SH-SY5Y (cell line): ENCODE data around the gene IL18.

Experiments used
- GATA2 ChIP-seq: IDR thresholded peaks from 2 replicates; pipeline ENCODE4 v1.6.1; 2011; ENCODE audit warnings: mild to moderate bottlenecking, low read depth, low read length
- GATA3 ChIP-seq: IDR thresholded peaks from 2 replicates; pipeline ENCODE4 v1.6.1; 2011; ENCODE audit warnings: low read depth, mild to moderate bottlenecking, low read length, moderate library complexity

IL18 gene

DNA sequence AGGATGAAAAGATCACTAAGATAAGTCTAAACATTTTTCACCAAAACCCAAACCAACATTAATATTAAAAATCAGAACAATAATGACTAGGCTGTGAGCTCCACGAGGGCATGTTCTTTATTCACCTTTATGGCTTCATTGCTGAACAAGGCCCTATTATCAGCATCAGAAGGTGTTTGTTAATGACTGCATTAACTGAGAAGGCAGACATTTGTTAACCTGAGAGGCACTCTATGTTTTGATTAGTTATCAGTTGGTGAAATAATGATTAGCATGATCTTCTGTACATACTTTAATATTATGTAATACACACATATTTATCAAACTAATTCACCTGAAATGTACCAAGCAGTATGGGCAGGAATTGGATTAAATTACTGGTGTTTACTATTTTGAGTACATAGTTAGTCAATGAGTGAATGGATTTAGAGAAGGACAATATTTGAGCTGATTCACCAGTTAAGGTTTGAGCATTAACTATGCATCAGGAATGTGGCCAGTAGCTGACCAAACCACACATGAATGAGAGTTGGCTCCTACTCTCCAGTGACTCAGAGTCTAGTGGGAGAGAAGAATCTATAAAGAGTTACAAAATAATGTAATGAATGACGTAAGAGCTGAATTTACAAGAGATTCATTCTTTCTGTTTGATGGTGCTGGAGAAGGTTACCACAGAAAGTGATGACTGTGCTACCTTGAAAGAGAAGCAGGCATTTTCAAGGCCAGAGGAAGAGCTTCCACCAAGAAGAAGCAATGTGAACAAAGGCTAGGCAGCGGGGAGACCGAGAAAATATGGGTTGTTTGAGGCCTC, 6.7 kb downstream of the IL18 start:
- no peak for TF ChIP-seq GATA2
- no peak for TF ChIP-seq GATA3

DNA sequence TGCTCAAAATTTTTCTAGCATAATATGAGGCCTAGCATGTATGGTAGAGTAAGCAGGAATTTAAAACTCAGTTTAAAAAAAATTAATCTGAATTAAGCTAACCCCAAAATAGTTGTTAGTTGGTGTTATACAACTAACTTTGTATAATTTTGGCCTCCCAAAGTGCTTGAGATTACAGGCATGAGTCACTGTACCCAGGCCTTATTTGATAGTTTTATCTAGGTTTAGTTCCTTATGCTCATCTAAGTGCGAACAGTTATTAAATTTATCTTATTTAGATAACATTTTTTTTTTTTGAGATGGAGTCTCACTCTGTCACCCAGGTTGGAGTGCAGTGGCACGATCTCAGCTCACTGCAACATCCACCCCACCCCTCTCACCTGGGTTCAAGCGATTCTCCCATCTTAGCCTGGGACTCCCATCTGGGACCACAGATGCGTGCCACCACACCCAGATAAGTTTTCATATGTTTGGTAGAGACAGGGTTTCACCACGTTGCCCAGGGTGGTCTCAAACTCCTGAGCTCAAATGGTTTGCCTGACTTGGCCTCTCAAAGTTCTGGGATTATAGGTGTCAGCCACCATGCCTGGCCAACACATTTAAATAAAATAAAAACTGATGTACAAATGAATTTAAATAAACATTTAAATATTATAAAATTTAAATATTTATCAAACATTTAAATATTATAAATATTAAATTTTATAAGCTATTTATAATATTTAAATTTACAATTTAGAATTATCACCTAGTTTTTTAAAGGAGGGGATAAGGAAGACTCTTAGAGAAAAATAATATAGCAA, 7.5 kb downstream of the IL18 start:
- no peak for TF ChIP-seq GATA3
- no peak for TF ChIP-seq GATA2

DNA sequence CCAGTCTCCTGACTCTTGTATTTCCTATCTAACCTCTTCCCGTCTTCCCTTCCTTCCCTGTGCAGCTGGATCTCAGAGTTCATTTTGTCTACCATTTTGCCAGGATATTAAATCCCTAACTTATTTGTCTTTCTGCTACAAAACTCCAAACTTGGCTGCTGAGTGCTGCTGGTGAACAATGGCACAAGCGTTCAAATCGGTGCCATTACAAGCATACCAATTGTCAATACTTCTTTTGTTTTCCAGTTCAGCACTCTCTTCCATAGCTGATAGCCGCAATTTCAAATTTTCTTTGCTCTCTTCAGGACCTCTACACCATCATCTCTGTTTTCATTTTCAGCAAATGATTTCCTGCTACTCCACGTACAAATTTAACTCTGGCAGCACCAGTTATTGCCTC, 13.4 kb downstream of the IL18 start:
- TF ChIP-seq GATA2 (no peak), GATA3 (no peak)

DNA sequence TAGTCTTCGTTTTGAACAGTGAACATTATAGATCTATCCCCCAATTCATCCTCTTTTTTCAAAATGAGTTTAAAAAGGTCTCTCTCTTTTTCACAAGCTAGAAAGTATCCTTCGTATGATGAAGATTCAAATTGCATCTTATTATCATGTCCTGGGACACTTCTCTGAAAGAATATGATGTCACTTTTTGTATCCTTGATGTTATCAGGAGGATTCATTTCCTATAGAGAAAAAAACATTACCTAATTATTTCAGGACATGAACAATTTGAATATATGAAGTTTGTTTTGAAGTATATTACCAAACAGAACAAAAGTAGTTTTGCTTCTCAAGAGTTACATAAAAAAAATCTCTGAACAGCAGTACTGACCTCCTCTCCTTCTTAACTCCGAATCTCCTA, 20.3 kb downstream of the IL18 start:
- TF ChIP-seq GATA3 (no peak), GATA2 (no peak)

DNA sequence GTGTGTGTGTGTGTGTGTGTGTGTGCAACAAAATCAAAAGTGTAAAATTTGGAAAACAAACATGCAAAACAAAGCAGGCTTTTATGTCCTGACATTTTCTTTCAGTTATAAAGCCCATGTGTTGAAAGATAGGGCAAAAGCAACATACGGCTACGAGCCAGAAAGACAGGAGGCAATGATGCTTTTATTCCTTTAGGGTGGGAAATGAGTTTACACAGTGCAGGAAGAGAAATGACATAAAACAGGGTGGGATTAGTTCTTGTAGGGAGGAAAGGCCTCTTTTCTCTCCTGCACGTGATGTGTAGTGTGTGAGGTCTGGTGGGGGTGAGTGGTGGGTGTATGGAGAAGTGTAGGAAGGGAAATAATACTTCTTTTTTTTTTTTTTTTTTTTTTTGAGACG, 29.4 kb downstream of the IL18 start:
- TF ChIP-seq GATA3 (no peak), GATA2 (no peak)

DNA sequence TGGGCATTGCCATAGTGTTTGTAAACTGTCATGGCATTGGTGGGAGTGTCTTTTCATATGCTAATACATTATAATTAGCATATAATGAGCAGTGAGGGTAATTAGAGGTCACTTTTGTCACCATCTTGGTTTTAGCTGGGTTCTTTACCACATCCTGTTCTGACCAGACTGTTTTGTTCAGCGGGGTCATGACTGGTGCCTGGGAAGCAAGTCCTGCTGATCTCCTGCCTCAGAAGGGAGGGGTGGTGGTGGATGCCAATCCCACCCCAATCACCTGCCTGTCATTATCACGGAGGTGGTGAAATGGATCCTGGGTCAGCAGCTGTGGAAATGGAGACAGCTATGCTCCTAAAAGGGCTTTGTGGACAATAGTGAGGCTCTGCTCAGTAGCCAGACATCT, 31.2 kb downstream of the IL18 start:
- TF ChIP-seq GATA2 (no peak), GATA3 (no peak)

DNA sequence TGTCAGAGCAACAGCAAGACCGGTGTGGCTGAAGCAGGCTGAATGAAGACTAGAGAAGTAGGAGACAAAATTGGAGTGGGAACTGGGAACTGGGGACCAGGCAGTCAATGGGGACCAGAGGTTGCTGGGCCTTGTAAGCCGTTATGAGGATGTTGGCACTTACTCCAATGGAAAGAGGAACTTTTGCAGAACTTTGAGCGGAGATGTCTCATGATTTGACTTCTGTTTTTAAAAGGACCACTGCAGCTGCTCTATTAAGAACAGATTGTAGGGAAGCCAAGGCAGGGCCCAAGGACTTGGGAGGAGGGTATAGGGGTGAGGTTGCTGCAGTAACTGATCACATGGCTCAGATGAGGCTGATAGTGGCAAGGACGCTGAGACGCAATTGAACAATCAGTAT, 34.2 kb downstream of the IL18 start:
- TF ChIP-seq GATA3 (no peak), GATA2 (no peak)

DNA sequence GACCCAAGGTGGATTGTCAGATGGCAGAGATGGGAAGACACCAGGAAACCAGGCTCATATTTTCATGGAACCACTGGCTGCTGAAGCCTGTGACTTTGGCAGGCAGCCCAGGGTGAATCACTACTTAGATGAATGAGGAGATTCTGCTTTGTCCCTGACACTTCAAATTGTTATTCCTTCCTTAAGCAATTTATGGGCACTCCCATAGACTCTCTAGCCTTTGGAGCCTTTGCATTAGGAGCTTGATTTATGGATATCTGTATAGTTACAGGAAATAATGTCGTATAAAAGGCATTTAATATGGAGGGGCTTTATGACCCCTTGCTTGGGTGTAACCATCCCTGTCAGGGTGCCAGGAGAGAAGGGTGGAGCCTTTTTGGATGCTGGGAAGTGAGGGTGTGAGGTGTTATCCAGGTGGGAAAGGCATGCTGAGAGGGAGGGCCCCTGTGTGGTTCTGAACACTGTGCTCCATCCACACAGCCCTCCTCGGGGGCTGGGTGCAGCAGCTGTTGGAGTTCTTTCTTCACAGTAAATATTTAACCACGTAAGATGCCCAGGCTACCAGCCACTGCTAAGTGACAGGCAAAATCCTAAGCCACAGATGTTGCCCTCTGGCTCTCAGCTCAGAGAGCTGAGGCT, 35.3 kb downstream of the IL18 start:
- TF ChIP-seq GATA3 (no peak), GATA2 (no peak)

DNA sequence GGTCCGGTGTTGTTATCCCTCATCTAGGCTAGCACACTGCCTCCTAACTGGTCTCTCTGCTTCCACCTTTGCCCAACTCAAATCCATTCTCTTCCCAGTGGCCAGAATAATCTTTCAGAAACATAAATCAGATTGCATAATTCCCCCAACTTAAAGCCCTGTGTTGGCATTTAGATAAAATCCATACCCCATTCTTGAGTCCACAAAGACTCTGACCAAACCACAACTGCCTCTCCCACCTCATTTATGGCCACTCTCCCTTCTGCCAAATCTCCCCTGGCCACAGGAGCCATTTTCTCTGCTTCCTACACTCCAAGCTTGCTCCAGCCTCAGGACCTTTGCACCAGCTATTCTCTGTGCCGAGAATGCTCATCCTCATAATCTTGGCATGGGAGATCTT, 36.8 kb downstream of the IL18 start:
- no peak for TF ChIP-seq GATA3
- TF ChIP-seq GATA2: no peak

DNA sequence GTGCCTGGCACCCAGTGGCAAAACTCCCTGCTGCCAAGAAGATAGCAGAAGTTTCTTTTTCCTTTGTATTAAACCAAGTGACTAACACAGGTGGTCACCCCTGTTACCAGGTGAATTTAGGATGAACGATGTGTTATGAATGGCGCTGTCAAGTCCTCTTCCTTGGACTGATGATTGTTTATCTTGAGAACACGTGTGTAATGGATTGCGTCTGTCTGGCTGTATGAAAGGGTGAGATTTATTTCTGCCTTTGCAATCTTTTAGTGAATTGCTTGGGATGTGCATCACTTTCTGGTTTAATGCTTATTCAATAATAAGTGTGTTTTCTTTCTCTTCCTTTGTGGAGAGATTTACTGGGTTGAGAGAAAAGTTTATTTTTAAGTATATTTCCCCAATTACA, 40.8 kb downstream of the IL18 start:
- TF ChIP-seq GATA2: no peak
- no peak for TF ChIP-seq GATA3

DNA sequence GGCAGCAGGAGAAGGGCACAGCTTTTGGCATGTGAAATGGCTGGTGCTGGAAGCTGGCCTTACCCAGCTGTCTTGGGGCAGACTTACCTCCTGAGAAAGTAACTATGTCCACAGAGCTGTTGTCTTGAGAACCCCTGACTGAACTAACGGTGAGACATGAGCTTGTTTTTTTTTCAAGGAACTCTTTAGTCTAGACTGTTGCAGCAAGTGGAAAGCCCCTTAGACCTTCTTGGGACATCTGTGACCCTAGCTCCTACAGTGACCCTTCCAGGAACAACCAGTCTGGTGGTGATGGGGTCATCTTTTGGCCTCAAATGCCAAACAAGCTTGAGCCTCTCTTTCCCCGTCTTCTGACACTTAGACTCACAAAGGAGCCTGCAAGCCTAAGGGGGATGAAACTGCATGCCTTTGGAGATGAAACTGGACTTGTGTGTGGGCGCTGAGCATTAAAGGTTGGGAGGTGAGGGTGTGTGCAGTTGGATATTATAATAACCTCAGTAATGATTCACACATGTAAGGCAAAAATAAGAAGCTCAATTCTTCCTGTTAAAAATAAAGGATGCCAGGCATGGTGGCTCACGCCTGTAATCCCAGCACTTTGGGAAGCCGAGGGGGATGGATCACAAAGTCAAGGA, 41.8 kb downstream of the IL18 start:
- TF ChIP-seq GATA3 (no peak), GATA2 (no peak)

DNA sequence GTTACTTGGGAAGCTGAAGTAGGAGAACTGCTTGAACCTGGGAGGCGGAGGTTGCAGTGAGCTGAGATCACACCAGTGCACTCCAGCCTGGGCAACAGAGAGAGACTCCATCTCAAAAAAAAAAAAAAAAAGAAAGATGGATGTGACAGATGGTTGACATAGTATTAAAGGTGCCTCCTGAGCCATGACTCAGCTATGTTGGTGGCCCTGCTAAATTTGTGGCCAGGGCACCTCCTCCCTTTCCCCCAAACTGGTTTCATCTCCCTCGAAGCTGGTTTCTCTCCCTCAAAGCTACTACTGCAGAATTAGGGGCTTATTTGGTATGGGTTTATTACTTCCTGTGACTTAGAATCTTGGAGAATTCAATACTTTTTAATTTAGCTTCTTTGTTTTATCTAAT, 45.7 kb downstream of the IL18 start:
- TF ChIP-seq GATA2 (no peak), GATA3 (no peak)

DNA sequence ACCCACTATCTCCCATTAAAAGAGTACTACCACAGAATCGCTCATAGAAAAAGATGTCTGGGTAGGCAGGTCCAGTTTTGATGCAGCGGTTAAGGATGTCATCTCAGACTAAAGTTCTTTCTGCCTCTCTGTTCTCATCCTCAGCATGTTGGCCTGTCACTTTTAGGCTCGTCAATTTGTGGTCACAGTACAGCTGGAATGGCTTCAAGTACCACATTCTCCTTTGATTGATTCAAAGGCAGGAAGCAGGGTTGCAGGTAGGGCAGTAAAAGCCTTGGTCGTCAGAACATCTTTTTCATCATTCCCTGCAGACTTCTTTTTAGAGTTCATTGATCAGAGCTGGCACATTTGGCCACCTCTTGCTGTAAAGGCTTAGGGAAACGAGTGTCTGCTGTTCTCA, 48.5 kb downstream of the IL18 start:
- TF ChIP-seq GATA2 (no peak), GATA3 (no peak)

DNA sequence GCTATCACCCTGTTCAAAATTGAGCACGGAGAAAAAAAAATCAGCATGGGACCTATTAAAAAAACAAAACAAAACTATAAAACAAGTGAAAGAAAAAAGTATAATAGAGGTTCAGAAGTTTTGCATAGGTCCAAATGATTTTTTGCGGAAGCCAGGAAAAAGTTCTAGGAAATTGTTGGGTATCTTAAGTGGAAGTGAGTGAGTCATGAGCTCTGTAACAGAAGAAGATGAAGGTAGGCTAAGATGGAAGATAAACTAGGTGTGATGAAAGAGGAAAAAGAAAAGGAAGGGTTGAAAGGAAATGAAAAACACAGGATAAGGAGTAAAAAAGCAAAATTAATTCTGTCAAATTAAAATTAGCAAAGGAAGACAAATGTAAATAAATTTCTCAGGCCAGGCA, 49.4 kb downstream of the IL18 start:
- TF ChIP-seq GATA2 (no peak), GATA3 (no peak)
